ENCODE data around the gene SLC26A11.

SLC26A11 gene

GRCh38 chr17:80220054-80220735, at the start of gene SLC26A11, which contains the start of gene SGSH:
Gene SLC26A11 (plus strand): TSS chr17:80220427. CDS start chr17:80221561, 1,134 bp downstream.
Gene SGSH (minus strand): TSS chr17:80220333. CDS start chr17:80220313, 20 bp downstream.
- intact Hi-C loops (cut with DNase I) = loop anchor here (2.0 kb wide), 1 partner anchor 73 kb away; the partner anchor contains the start of gene EIF4A3
- peak; percentile 35 to 89 (median 77) for DNase-seq

- no peak for DNase-seq
- intact Hi-C loops (cut with DNase I) = no loop called here
Measured at GRCh38 chr17:80171681-80172080, 48.5 kb upstream of the SLC26A11 start.

GRCh38 chr17:80173126-80173525, 47.1 kb upstream of the SLC26A11 start:
- DNase-seq = no peak
- intact Hi-C loops (cut with DNase I) = no loop called here

- intact Hi-C loops (cut with DNase I) = no loop called here
- no peak for DNase-seq
Measured at GRCh38 chr17:80173916-80174315, 46.3 kb upstream of the SLC26A11 start.

GRCh38 chr17:80176757-80177156, 43.5 kb upstream of the SLC26A11 start:
- intact Hi-C loops (cut with DNase I) = no loop called here
- no peak for DNase-seq

GRCh38 chr17:80177986-80178595, 42.1 kb upstream of the SLC26A11 start:
- no peak for DNase-seq

GRCh38 chr17:80180192-80180591, 40.0 kb upstream of the SLC26A11 start:
- intact Hi-C loops (cut with DNase I) = no loop called here
- DNase-seq = no peak

More at GRCh38 chr17:80177986-80178595, 42.1 kb upstream of the SLC26A11 start:
- intact Hi-C loops (cut with DNase I) = no loop called here

GRCh38 chr17:80181431-80181830, 38.8 kb upstream of the SLC26A11 start:
- intact Hi-C loops (cut with DNase I) = no loop called here
- no peak for DNase-seq

GRCh38 chr17:80182118-80182844, 37.9 kb upstream of the SLC26A11 start:
- no peak for DNase-seq
- intact Hi-C loops (cut with DNase I) = no loop called here

GRCh38 chr17:80182845-80183223, 37.4 kb upstream of the SLC26A11 start:
- intact Hi-C loops (cut with DNase I) = no loop called here
- DNase-seq = no peak

GRCh38 chr17:80183581-80184422, 36.4 kb upstream of the SLC26A11 start:
- DNase-seq = no peak
- intact Hi-C loops (cut with DNase I) = no loop called here

- intact Hi-C loops (cut with DNase I) = no loop called here
Measured at GRCh38 chr17:80184423-80184714, 35.9 kb upstream of the SLC26A11 start.

GRCh38 chr17:80185968-80186367, 34.3 kb upstream of the SLC26A11 start:
- DNase-seq = no peak
- intact Hi-C loops (cut with DNase I) = no loop called here

More at GRCh38 chr17:80184423-80184714, 35.9 kb upstream of the SLC26A11 start:
- peak in 3 of 42 donors; percentile 21 to 31 (median 25) for DNase-seq

GRCh38 chr17:80187090-80187489, 33.1 kb upstream of the SLC26A11 start:
- DNase-seq = no peak
- intact Hi-C loops (cut with DNase I) = no loop called here

GRCh38 chr17:80187515-80187941, 32.7 kb upstream of the SLC26A11 start:
- intact Hi-C loops (cut with DNase I) = no loop called here
- no peak for DNase-seq

- DNase-seq = no peak
- intact Hi-C loops (cut with DNase I) = no loop called here
Measured at GRCh38 chr17:80189611-80190010, 30.6 kb upstream of the SLC26A11 start.

- intact Hi-C loops (cut with DNase I) = no loop called here
- no peak for DNase-seq
Measured at GRCh38 chr17:80190716-80191115, 29.5 kb upstream of the SLC26A11 start.

- intact Hi-C loops (cut with DNase I) = no loop called here
- no peak for DNase-seq
Measured at GRCh38 chr17:80191192-80191591, 29.0 kb upstream of the SLC26A11 start.
